NCI-H345 (cell line): ENCODE measurements around the gene TOM1.

Experiments used
- DNase-seq: peaks from one replicate; lab custom pipeline; 2025; lab: John Stamatoyannopoulos, UW

Gene TOM1

GRCh38 chr22:35324067-35324466 lies 24.4 kb downstream of the TOM1 start:
- DNase-seq = no peak

- DNase-seq = no peak
These were observed 25.1 kb downstream of the TOM1 start for GRCh38 chr22:35324762-35325161.

GRCh38 chr22:35325209-35325608 lies 25.5 kb downstream of the TOM1 start:
- DNase-seq = no peak

- no peak for DNase-seq
These were observed 27.3 kb downstream of the TOM1 start for GRCh38 chr22:35326854-35327562.

- no peak for DNase-seq
These were observed 28.2 kb downstream of the TOM1 start for GRCh38 chr22:35327690-35328471.

GRCh38 chr22:35328472-35328885 lies 28.8 kb downstream of the TOM1 start:
- DNase-seq = no peak

- no peak for DNase-seq
These were observed 29.6 kb downstream of the TOM1 start for GRCh38 chr22:35329114-35329847.

GRCh38 chr22:35330258-35330861 lies 30.7 kb downstream of the TOM1 start:
- DNase-seq = no peak

- no peak for DNase-seq
These were observed 32.6 kb downstream of the TOM1 start for GRCh38 chr22:35332278-35332677.

GRCh38 chr22:35333220-35333619 lies 33.5 kb downstream of the TOM1 start:
- DNase-seq = no peak

- DNase-seq = no peak
These were observed 34.3 kb downstream of the TOM1 start for GRCh38 chr22:35334004-35334403.

- DNase-seq = no peak
These were observed 35.8 kb downstream of the TOM1 start for GRCh38 chr22:35335468-35335867.

- DNase-seq = no peak
These were observed 36.5 kb downstream of the TOM1 start for GRCh38 chr22:35335936-35336781.

GRCh38 chr22:35337932-35338331 lies 38.2 kb downstream of the TOM1 start:
- no peak for DNase-seq

GRCh38 chr22:35341090-35341874 lies 41.6 kb downstream of the TOM1 start:
- no peak for DNase-seq

- DNase-seq = no peak
These were observed 42.7 kb downstream of the TOM1 start for GRCh38 chr22:35342390-35342789.

GRCh38 chr22:35343664-35344550 lies 44.2 kb downstream of the TOM1 start:
- DNase-seq = no peak

GRCh38 chr22:35344956-35345690 lies 45.4 kb downstream of the TOM1 start:
- DNase-seq = no peak
